Mucosa of descending colon (tissue), 3 donors: ENCODE data around the gene CTSZ. TPM values are rescaled to one million over a fixed set of nuclear protein-coding genes. Genes with fewer than 3 reads are reported as not detected.

ENCODE experiments used
- ATAC-seq: fragments of 200-7000 bp; cut with Tn5 transposase; one replicate; pipeline ENCODE4 v1.9.1; 2020; ENCODE audit warnings: mild to moderate bottlenecking, moderate library complexity
- DNase-seq, 3 donors: peaks; one replicate each; pipeline ENCODE4 v3.0.0-alpha.2; 2020
- H3K36me3 ChIP-seq: fragments of 200-600 bp; one replicate; pipeline ENCODE4 v1.8.0; 2021; ENCODE audit warnings: low read depth, mild to moderate bottlenecking
- H3K4me1 ChIP-seq: fragments of 200-600 bp; one replicate; pipeline ENCODE4 v1.8.0; 2021; ENCODE audit warnings: low read depth, mild to moderate bottlenecking
- H3K4me3 ChIP-seq: fragments of 200-600 bp; one replicate; pipeline ENCODE4 v1.8.0; 2021; ENCODE audit warnings: mild to moderate bottlenecking
- H3K9me3 ChIP-seq: fragments of 200-600 bp; one replicate; pipeline ENCODE4 v1.8.0; 2021; ENCODE audit warnings: mild to moderate bottlenecking
- CTCF ChIP-seq: fragments of 200-600 bp; IDR thresholded peaks from one replicate; pipeline ENCODE4 v1.8.0; 2022; ENCODE audit warnings: antibody characterized with exemption, mild to moderate bottlenecking
- intact Hi-C, 2 donors: fragments of 100-400 bp; cut with DNase I in 1 of 2; cut with micrococcal nuclease in 1 of 2; formaldehyde crosslinking; loops; one replicate each; pipeline versions ENCODE4 v1.11.0 to v1.11.1; 2022; cut with DNase I, micrococcal nuclease
- total RNA-seq, 3 donors: library from RNA; stranded (reverse); fragmentation: NEBNext Ultra II Directional in 2 of 3; extraction: Animal tissue kit (Norgen Biotek cat#: 25700) in 2 of 3; gene quantifications; one replicate each; pipeline versions ENCODE4 v1.2.1 to v1.2.4, GENCODE V29; 2021 to 2023
- donor health status: DM: no; HTN: no; CAD: no; lungs with moderate emphysema.
- donor health status: DM: no; HTN: no; CAD: no.
- donor health status: DM: no; HTN: yes; CAD: no.

CTSZ gene
- total RNA-seq, 3 donors from 2014 or later, result 269 to 272 (median 271) TPM

GRCh38 chr20:58973179-58973578 lies 33.9 kb downstream of the CTSZ start:
- DNase-seq (no peak), ATAC-seq (no peak)
- Histone ChIP-seq H3K4me1 (no peaks in the 10 kb centered on the region), H3K36me3 (no peaks in the 10 kb centered on the region), H3K9me3 (peaks cover 5% of the 10 kb centered on the region), H3K4me3 (no peak overlapping the region)
- no peak for TF ChIP-seq CTCF
- intact Hi-C loops, result no loop called here

- TF ChIP-seq CTCF, result no peak
- intact Hi-C loops, result no loop called here
- H3K36me3 ChIP-seq, result no peaks in the 10 kb centered on the region
Observed at GRCh38 chr20:58971429-58971828, 35.6 kb downstream of the CTSZ start.

GRCh38 chr20:58970146-58970545 lies 36.9 kb downstream of the CTSZ start:
- Histone ChIP-seq H3K9me3 (peaks cover 3% of the 10 kb centered on the region), H3K36me3 (no peaks in the 10 kb centered on the region), H3K4me3 (no peak overlapping the region), H3K4me1 (no peaks in the 10 kb centered on the region)
- ATAC-seq, result no peak
- no peak for TF ChIP-seq CTCF
- no peak for DNase-seq
- intact Hi-C loops, result no loop called here

More at GRCh38 chr20:58971429-58971828, 35.6 kb downstream of the CTSZ start:
- no peak overlapping the region for H3K4me3 ChIP-seq
- no peak for DNase-seq
- H3K4me1 ChIP-seq, result no peaks in the 10 kb centered on the region
- H3K9me3 ChIP-seq, result peaks cover 5% of the 10 kb centered on the region
- ATAC-seq, result no peak

GRCh38 chr20:58969439-58969838 lies 37.6 kb downstream of the CTSZ start:
- H3K4me1 ChIP-seq, result no peaks in the 10 kb centered on the region
- no peaks in the 10 kb centered on the region for H3K9me3 ChIP-seq
- DNase-seq (no peak), ATAC-seq (no peak)
- intact Hi-C loops, result no loop called here
- H3K4me3 ChIP-seq, result no peak overlapping the region
- no peaks in the 10 kb centered on the region for H3K36me3 ChIP-seq
- TF ChIP-seq CTCF, result no peak

- Histone ChIP-seq H3K4me1 (no peaks in the 10 kb centered on the region), H3K36me3 (no peaks in the 10 kb centered on the region), H3K9me3 (no peaks in the 10 kb centered on the region), H3K4me3 (no peak overlapping the region)
- TF ChIP-seq CTCF, result no peak
- intact Hi-C loops, result no loop called here
- ATAC-seq (no peak), DNase-seq (no peak)
Observed at GRCh38 chr20:58967652-58968429, 39.2 kb downstream of the CTSZ start.
